Mesenchymal stem cell (in vitro differentiated cells and primary cell): ENCODE results near the gene CCNJL.

ENCODE experiments used
- DNase-seq: peaks from one replicate; pipeline ENCODE4 v3.0.0-alpha.2; 2013
- H2AFZ ChIP-seq: one replicate; pipeline ENCODE4 v1.6.1; 2013; ENCODE audit warnings: low read depth, mild to moderate bottlenecking, control low read depth, inconsistent platforms, low read length, moderate library complexity
- H2AK5ac ChIP-seq: 2 replicates; pipeline ENCODE4 v1.6.1; 2013; ENCODE audit warnings: low read length, moderate library complexity, mild to moderate bottlenecking, inconsistent platforms; ENCODE audit not compliant: severe bottlenecking
- H2BK120ac ChIP-seq: one replicate; pipeline ENCODE4 v1.6.1; 2013; ENCODE audit warnings: low read depth, mild to moderate bottlenecking, inconsistent platforms, low read length, moderate library complexity
- H2BK12ac ChIP-seq, 2 experiments: one replicate each; pipeline ENCODE4 v1.6.1; 2013; ENCODE audit warnings: inconsistent platforms in 2 of 2, low read length in 2 of 2, mild to moderate bottlenecking in 2 of 2, moderate library complexity in 2 of 2, control low read depth in 1 of 2
- H2BK15ac ChIP-seq: one replicate; pipeline ENCODE4 v1.6.1; 2013; ENCODE audit warnings: mild to moderate bottlenecking, low read depth, inconsistent platforms; ENCODE audit not compliant: poor library complexity, severe bottlenecking
- H2BK5ac ChIP-seq: 2 replicates; pipeline ENCODE4 v1.6.1; 2013; ENCODE audit warnings: low read depth, mild to moderate bottlenecking, low read length, control low read depth, inconsistent platforms; ENCODE audit not compliant: poor library complexity, severe bottlenecking
- H3K14ac ChIP-seq, 2 experiments: one replicate each; pipeline ENCODE4 v1.6.1; 2013; ENCODE audit warnings: inconsistent platforms in 2 of 2, low read length in 2 of 2, control low read depth in 1 of 2, mild to moderate bottlenecking in 1 of 2, moderate library complexity in 1 of 2
- H3K18ac ChIP-seq, 2 experiments: one replicate each; pipeline ENCODE4 v1.6.1; 2013; ENCODE audit warnings: inconsistent platforms in 2 of 2, low read length in 2 of 2, control low read depth in 1 of 2, low read depth in 1 of 2, mild to moderate bottlenecking in 1 of 2
- H3K23ac ChIP-seq, 2 experiments: one replicate each; pipeline ENCODE4 v1.6.1; 2013; ENCODE audit warnings: inconsistent platforms in 2 of 2, low read length in 2 of 2, mild to moderate bottlenecking in 2 of 2, moderate library complexity in 2 of 2, control low read depth in 1 of 2
- H3K27ac ChIP-seq: 2 replicates; pipeline ENCODE4 v1.5.1; 2013; ENCODE audit warnings: mild to moderate bottlenecking, moderate library complexity, low read length, control low read depth, inconsistent platforms; ENCODE audit not compliant: poor library complexity, severe bottlenecking
- H3K27me3 ChIP-seq, 2 experiments: 2 replicates each; pipeline versions ENCODE4 v1.6.1 to v1.7.0; 2013; ENCODE audit warnings: low read length in 2 of 2, mild to moderate bottlenecking in 2 of 2, moderate library complexity in 2 of 2, control low read depth in 1 of 2, inconsistent platforms in 1 of 2; ENCODE audit not compliant: control insufficient read depth in 1 of 2, insufficient read depth in 1 of 2
- H3K36me3 ChIP-seq, 2 experiments: 2 replicates each; pipeline versions ENCODE4 v1.6.1 to v1.7.0; 2013; ENCODE audit warnings: low read length in 2 of 2, control low read depth in 1 of 2, inconsistent platforms in 1 of 2, low read depth in 1 of 2, mild to moderate bottlenecking in 1 of 2; ENCODE audit not compliant: insufficient read depth in 2 of 2, control insufficient read depth in 1 of 2
- H3K4ac ChIP-seq, 2 experiments: one replicate each; pipeline ENCODE4 v1.6.1; 2013; ENCODE audit warnings: inconsistent platforms in 2 of 2, low read length in 2 of 2, mild to moderate bottlenecking in 2 of 2, moderate library complexity in 2 of 2, control low read depth in 1 of 2, low read depth in 1 of 2
- H3K4me1 ChIP-seq: 2 replicates; pipeline ENCODE4 v1.6.1; 2013; ENCODE audit warnings: low read depth, low read length, control low read depth; ENCODE audit not compliant: control insufficient read depth, insufficient read depth
- H3K4me2 ChIP-seq: 2 replicates; pipeline ENCODE4 v1.6.1; 2013; ENCODE audit warnings: low read length, mild to moderate bottlenecking, inconsistent platforms; ENCODE audit not compliant: poor library complexity, severe bottlenecking
- H3K4me3 ChIP-seq, 2 experiments: 2 replicates each; pipeline versions ENCODE4 v1.5.1 to v1.7.0; 2013; ENCODE audit warnings: low read length in 2 of 2, mild to moderate bottlenecking in 2 of 2, control low read depth in 1 of 2, low read depth in 1 of 2; ENCODE audit not compliant: insufficient read depth in 1 of 2
- H3K79me1 ChIP-seq: replicated peaks from 2 replicates; pipeline ENCODE4 v1.6.1; 2013; ENCODE audit warnings: mild to moderate bottlenecking, control low read depth, low read length, inconsistent platforms; ENCODE audit not compliant: poor library complexity, severe bottlenecking
- H3K9ac ChIP-seq: 2 replicates; pipeline ENCODE4 v1.7.0; 2013; ENCODE audit warnings: mild to moderate bottlenecking, low read length, moderate library complexity
- H3K9me3 ChIP-seq: 2 replicates; pipeline ENCODE4 v1.7.0; 2013; ENCODE audit warnings: mild to moderate bottlenecking, low read length; ENCODE audit not compliant: control insufficient read depth
- H4K8ac ChIP-seq: one replicate; pipeline ENCODE4 v1.6.1; 2013; ENCODE audit warnings: inconsistent platforms, mild to moderate bottlenecking, low read length, moderate library complexity
- H4K91ac ChIP-seq: one replicate; pipeline ENCODE4 v1.6.1; 2013; ENCODE audit warnings: mild to moderate bottlenecking, low read length, inconsistent platforms
- WGBS: methylation state at CpG from one replicate; pipeline ENCODE4 v1.1.7; 2013; ENCODE audit warnings: mixed read lengths; 5-methylcytosine and 5-hydroxymethylcytosine counted together

The CCNJL gene

GRCh38 chr5:160359242-160359641 lies 46.9 kb upstream of the CCNJL start:
- no peak overlapping the region for H4K91ac ChIP-seq
- H2BK12ac ChIP-seq: no peak overlapping the region
- no peak overlapping the region for H3K27ac ChIP-seq
- H2BK5ac ChIP-seq: no peak overlapping the region
- H3K23ac ChIP-seq: no peak overlapping the region
- H3K18ac ChIP-seq: no peak overlapping the region
- no peaks in the 10 kb centered on the region for H3K27me3 ChIP-seq
- 88% methylated on average over 1 of the region's 1 CpG for WGBS
- no peak overlapping the region for H4K8ac ChIP-seq
- H2BK15ac ChIP-seq: no peak overlapping the region
- no peak overlapping the region for H2BK120ac ChIP-seq
- H3K4me2 ChIP-seq: no peak overlapping the region
- no peaks in the 10 kb centered on the region for H3K79me1 ChIP-seq
- H3K4me1 ChIP-seq: no peaks in the 10 kb centered on the region
- no peak overlapping the region for H3K4me3 ChIP-seq
- H3K4ac ChIP-seq: no peak overlapping the region
- no peaks in the 10 kb centered on the region for H3K36me3 ChIP-seq
- H2AFZ ChIP-seq: no peak overlapping the region
- H3K9ac ChIP-seq: no peak overlapping the region
- DNase-seq: no peak
- H3K9me3 ChIP-seq: no peaks in the 10 kb centered on the region
- H2AK5ac ChIP-seq: no peak overlapping the region
- no peak overlapping the region for H3K14ac ChIP-seq

DNA sequence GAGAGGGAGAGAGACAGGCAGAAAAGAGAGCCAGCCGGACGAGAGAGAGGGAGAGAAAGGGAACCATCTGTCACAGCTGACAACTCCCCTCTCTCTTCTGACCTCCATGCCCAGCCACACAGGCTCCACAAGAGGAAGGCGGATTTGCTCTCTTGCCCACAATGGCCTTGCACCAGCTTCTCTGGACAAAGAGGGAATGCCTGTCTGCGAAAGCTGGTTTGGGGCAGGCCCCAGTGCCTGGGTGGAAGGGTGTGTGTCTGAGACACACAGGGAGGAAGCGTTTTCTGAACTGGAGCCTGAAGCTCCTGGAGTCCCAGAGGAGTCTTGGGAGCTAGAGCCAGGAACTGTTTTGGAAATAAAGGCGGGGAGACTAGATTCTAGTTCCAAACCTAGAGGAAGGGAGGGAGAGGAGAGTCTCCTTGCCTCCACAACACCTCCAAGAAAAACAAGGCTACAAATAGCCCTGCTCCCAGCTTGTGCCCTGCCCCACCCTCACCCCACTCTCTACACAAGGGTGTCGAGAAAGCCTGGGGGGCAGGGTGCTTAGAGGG lies 45.6 kb upstream of the CCNJL start:
- Histone ChIP-seq H3K36me3 (no peaks in the 10 kb centered on the region), H3K4me3 (peak overlapping the region in 1 of 2 experiments; percentile 3), H3K14ac (no peak overlapping the region), H2AFZ (no peak overlapping the region), H4K8ac (no peak overlapping the region), H2BK120ac (no peak overlapping the region), H3K9me3 (no peaks in the 10 kb centered on the region), H3K18ac (no peak overlapping the region), H3K23ac (no peak overlapping the region), H3K27ac (no peak overlapping the region), H2AK5ac (no peak overlapping the region), H3K4ac (no peak overlapping the region), H4K91ac (no peak overlapping the region), H3K27me3 (no peaks in the 10 kb centered on the region), H3K4me1 (no peaks in the 10 kb centered on the region), H2BK15ac (peak overlapping the region; percentile 49), H3K79me1 (no peaks in the 10 kb centered on the region), H2BK5ac (no peak overlapping the region), H3K9ac (peak overlapping the region; percentile 43), H3K4me2 (no peak overlapping the region), H2BK12ac (peak overlapping the region in 1 of 2 experiments; percentile 12)
- DNase-seq: no peak
- WGBS: 76% methylated on average over 6 of the region's 7 CpGs

GRCh38 chr5:160357394-160357793 lies 45.0 kb upstream of the CCNJL start:
- no peaks in the 10 kb centered on the region for H3K9me3 ChIP-seq
- no peaks in the 10 kb centered on the region for H3K79me1 ChIP-seq
- H3K27me3 ChIP-seq: no peaks in the 10 kb centered on the region
- H2AFZ ChIP-seq: no peak overlapping the region
- H3K18ac ChIP-seq: no peak overlapping the region
- no peak overlapping the region for H3K4me2 ChIP-seq
- H2BK12ac ChIP-seq: no peak overlapping the region
- H3K4ac ChIP-seq: no peak overlapping the region
- no peak for DNase-seq
- H3K36me3 ChIP-seq: no peaks in the 10 kb centered on the region
- no peak overlapping the region for H4K91ac ChIP-seq
- 87% methylated on average over 7 of the region's 7 CpGs for WGBS
- no peak overlapping the region for H3K14ac ChIP-seq
- H3K4me3 ChIP-seq: peak overlapping the region in 1 of 2 experiments; percentile 3
- H2AK5ac ChIP-seq: no peak overlapping the region
- no peak overlapping the region for H2BK120ac ChIP-seq
- H2BK15ac ChIP-seq: peak overlapping the region; percentile 49
- no peak overlapping the region for H3K23ac ChIP-seq
- H3K4me1 ChIP-seq: no peaks in the 10 kb centered on the region
- H2BK5ac ChIP-seq: no peak overlapping the region
- H4K8ac ChIP-seq: no peak overlapping the region
- H3K27ac ChIP-seq: no peak overlapping the region
- peak overlapping the region; percentile 43 for H3K9ac ChIP-seq

DNA sequence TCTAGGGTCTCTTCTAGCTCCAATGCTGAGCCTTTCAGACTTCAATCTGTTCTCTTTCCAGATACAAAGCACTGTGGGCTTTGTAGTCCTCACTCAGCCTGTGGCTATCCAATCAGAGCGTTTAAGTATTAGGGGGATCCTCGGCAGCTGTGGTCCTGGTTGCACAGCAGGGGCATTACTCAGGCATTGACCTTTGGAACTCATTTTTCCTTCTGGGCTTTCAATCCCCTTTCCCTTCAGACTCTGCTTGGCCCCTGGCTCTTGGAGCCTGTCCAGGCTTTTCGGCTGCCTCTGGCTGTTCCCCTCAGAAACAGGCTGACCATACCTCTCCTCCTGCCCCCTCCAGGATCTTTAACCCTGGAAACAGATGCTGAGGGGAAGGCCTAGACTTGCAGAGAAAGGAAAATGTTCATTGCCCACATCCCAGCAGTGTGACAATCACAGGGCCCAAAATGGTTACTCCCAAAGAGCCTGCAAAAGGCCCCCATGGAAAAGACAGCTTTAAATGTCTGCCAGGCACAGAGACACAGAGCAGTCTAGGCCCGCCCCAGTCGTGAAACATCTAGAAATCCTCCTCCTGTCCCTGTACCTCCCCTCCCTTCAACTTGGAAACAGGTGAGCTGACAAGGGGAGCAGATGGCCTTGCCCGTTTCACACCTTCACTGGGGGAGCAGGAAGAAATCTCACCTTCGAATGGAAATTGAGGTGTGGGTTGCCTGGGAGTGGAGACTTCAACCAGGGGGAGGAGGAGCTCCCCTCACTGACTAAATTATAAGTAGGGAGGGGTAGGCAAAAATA lies 44.4 kb upstream of the CCNJL start:
- no peak overlapping the region for H2BK15ac ChIP-seq
- H3K27ac ChIP-seq: no peak overlapping the region
- WGBS: 85% methylated on average over 7 of the region's 7 CpGs
- H3K23ac ChIP-seq: no peak overlapping the region
- no peak overlapping the region for H3K9ac ChIP-seq
- H3K79me1 ChIP-seq: no peaks in the 10 kb centered on the region
- H3K9me3 ChIP-seq: no peaks in the 10 kb centered on the region
- no peaks in the 10 kb centered on the region for H3K27me3 ChIP-seq
- no peaks in the 10 kb centered on the region for H3K36me3 ChIP-seq
- no peak overlapping the region for H3K18ac ChIP-seq
- H3K4me1 ChIP-seq: no peaks in the 10 kb centered on the region
- H2BK12ac ChIP-seq: no peak overlapping the region
- no peak overlapping the region for H2AFZ ChIP-seq
- no peak overlapping the region for H2BK5ac ChIP-seq
- DNase-seq: no peak
- no peak overlapping the region for H3K14ac ChIP-seq
- H3K4me3 ChIP-seq: no peak overlapping the region
- no peak overlapping the region for H3K4ac ChIP-seq
- H2BK120ac ChIP-seq: no peak overlapping the region
- H2AK5ac ChIP-seq: no peak overlapping the region
- H3K4me2 ChIP-seq: no peak overlapping the region
- H4K91ac ChIP-seq: no peak overlapping the region
- no peak overlapping the region for H4K8ac ChIP-seq
